Measurements from ENCODE around the gene SCT. TPM values are rescaled to one million over a fixed set of nuclear protein-coding genes. Genes with fewer than 3 reads are reported as not detected.

Gene SCT
- total and polyA plus RNA-seq, 2 of the 4 experiments (the other 2 are of a cell fraction): not detected

- H3K4ac ChIP-seq (ENCODE audit: low read depth, low read length): no peak overlapping the region
- in situ Hi-C loops (cut with MboI; ENCODE audit: low sequenced_read_pairs) (no loop called here), dilution Hi-C loops (cut with HindIII; ENCODE audit: low sequenced_read_pairs, unreplicated experiment) (no loop called here), intact Hi-C loops (cut with micrococcal nuclease) (no loop called here)
- no peak for ATAC-seq (ENCODE audit: low read depth)
- H3K9ac ChIP-seq (ENCODE audit: low read depth, low read length): no peak overlapping the region
- H4K8ac ChIP-seq (ENCODE audit: low read depth in 2 of 2, low read length in 2 of 2): no peak overlapping the region
- ChIA-PET CTCF (no interaction called here), POLR2A (ENCODE audit: unreplicated experiment) (no interaction called here)
- H3K36me3 ChIP-seq (ENCODE audit: control insufficient read depth, insufficient read depth, low read length): peaks cover 55% of the 10 kb centered on the region
- no peak overlapping the region for H3K27ac ChIP-seq (ENCODE audit: insufficient read depth, low read length)
- H3K4me2 ChIP-seq (ENCODE audit: low read depth, low read length): no peak overlapping the region
- H3K4me3 ChIP-seq (ENCODE audit: insufficient read depth, low read depth, low read length): no peak overlapping the region
- no TSS peak for BruUV-seq (replicated peaks)
- no peak overlapping the region for H2BK5ac ChIP-seq (ENCODE audit: low read depth, low read length, poor library complexity, severe bottlenecking)
- H3K27me3 ChIP-seq (ENCODE audit: control insufficient read depth, insufficient read depth, low read length): no peaks in the 10 kb centered on the region
- peaks cover 4% of the 10 kb centered on the region; the same call in 1 of the 2 replicates for H3K4me1 ChIP-seq (ENCODE audit: control insufficient read depth, insufficient read depth, low read length)
- no peak overlapping the region for H3K56ac ChIP-seq (ENCODE audit: extremely low read depth, insufficient read depth, low read length)
- no peak overlapping the region for H3K23ac ChIP-seq (ENCODE audit: low read depth, low read length)
- H3K79me1 ChIP-seq (ENCODE audit: low read depth in 1 of 2, low read length in 2 of 2): peaks cover 0 to 29% of the 10 kb centered on the region in 2 experiments; a peak in 3 of 4 replicates
- DNase-seq: no peak
- H4K5ac ChIP-seq (ENCODE audit: low read depth, low read length): no peak overlapping the region
- H2BK15ac ChIP-seq (ENCODE audit: low read depth, low read length): no peak overlapping the region
- peaks cover 39% of the 10 kb centered on the region for H4K20me1 ChIP-seq (ENCODE audit: insufficient read depth, low read length)
- H2AK9ac ChIP-seq (replicated peaks; ENCODE audit: low read depth, low read length, poor library complexity): no peak overlapping the region
- 92% methylated on average over 5 of the region's 10 CpGs; no CpG with 5 or more reads in 1 of the 2 experiments for WGBS, 2 experiments (ENCODE audit: extremely low coverage in 2 of 2, insufficient read length in 1 of 2)
- H2BK120ac ChIP-seq (ENCODE audit: low read depth, low read length): no peak overlapping the region
- no peak overlapping the region for H2BK20ac ChIP-seq (ENCODE audit: low read depth, low read length)
- H4K91ac ChIP-seq (ENCODE audit: insufficient read depth, low read depth, low read length): no peak overlapping the region
- H3K9me1 ChIP-seq (ENCODE audit: insufficient read depth, low read length): no peaks in the 10 kb centered on the region
- H3K14ac ChIP-seq (replicated peaks; ENCODE audit: low read depth, low read length): no peak overlapping the region
- H3K18ac ChIP-seq (ENCODE audit: low read depth, low read length): no peak overlapping the region
- TF ChIP-seq MAZ (IDR thresholded peaks at IDR 0.05; ENCODE audit: borderline replicate concordance, low read depth, low read length) (no peak), BHLHE40 (IDR thresholded peaks at IDR 0.05; ENCODE audit: low read depth, low read length) (no peak), SMC3 (IDR thresholded peaks at IDR 0.05; ENCODE audit: low read depth, low read length) (no peak), MXI1 (IDR thresholded peaks at IDR 0.05; ENCODE audit: borderline replicate concordance, low read depth, low read length) (no peak), CTCF (conservative IDR thresholded peaks at IDR 0.05; ENCODE audit: low read depth, low read length) (no peak), MAFK (IDR thresholded peaks at IDR 0.05; ENCODE audit: low read depth, low read length) (no peak)
- H2AK5ac ChIP-seq (ENCODE audit: low read depth, low read length): no peak overlapping the region
- no peaks in the 10 kb centered on the region for H3K9me3 ChIP-seq (ENCODE audit: control insufficient read depth, insufficient read depth, low read length)
- H2AFZ ChIP-seq (replicated peaks; ENCODE audit: low read length, poor library complexity): no peak overlapping the region
Measured at GRCh38 chr11:612961-613300, 14.1 kb downstream of the SCT start.

All from IMR-90 (cell line).